ENCODE data around the gene RRP15.

Gene RRP15

DNA sequence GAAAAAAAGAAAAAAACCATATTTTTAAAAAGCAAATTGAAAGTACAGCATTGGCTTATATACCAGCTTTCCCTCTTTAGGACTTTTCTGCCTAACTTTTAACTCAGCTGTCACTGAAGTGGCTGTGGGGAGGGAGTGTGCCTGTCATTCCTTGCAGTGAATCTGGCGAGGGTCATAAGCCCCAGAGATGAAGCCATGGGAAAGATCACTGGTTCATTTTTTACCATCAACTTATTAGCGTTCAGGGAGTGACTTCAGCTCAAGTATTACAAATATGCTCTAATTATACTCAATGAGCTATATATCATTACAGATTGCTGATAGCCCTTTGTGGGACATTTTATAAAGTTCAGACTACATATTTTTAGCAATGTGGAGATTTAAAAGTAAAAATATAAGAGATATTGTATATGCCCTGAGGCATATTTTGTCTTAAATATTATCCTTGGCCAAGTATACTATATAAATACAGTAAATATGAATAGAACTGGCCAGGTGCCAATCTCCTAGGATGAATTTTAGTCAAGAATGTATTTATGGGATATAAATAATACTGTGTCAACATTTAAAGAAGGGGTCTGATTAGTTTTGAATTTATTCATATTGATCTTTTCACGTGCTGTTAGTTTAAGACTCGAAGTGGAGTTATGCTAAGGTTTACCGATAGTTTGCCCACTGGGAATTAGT lies 64.4 kb downstream of the RRP15 start:
- DNase-seq (ENCODE audit: insufficient read length, low spot score) (no peak), FAIRE-seq (peak; percentile 41)
- TF ChIP-seq, protein P1, sequence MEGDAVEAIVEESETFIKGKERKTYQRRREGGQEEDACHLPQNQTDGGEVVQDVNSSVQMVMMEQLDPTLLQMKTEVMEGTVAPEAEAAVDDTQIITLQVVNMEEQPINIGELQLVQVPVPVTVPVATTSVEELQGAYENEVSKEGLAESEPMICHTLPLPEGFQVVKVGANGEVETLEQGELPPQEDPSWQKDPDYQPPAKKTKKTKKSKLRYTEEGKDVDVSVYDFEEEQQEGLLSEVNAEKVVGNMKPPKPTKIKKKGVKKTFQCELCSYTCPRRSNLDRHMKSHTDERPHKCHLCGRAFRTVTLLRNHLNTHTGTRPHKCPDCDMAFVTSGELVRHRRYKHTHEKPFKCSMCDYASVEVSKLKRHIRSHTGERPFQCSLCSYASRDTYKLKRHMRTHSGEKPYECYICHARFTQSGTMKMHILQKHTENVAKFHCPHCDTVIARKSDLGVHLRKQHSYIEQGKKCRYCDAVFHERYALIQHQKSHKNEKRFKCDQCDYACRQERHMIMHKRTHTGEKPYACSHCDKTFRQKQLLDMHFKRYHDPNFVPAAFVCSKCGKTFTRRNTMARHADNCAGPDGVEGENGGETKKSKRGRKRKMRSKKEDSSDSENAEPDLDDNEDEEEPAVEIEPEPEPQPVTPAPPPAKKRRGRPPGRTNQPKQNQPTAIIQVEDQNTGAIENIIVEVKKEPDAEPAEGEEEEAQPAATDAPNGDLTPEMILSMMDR (IDR thresholded peaks at IDR 0.05; ENCODE audit: insufficient read depth, missing control alignments): no peak

DNA sequence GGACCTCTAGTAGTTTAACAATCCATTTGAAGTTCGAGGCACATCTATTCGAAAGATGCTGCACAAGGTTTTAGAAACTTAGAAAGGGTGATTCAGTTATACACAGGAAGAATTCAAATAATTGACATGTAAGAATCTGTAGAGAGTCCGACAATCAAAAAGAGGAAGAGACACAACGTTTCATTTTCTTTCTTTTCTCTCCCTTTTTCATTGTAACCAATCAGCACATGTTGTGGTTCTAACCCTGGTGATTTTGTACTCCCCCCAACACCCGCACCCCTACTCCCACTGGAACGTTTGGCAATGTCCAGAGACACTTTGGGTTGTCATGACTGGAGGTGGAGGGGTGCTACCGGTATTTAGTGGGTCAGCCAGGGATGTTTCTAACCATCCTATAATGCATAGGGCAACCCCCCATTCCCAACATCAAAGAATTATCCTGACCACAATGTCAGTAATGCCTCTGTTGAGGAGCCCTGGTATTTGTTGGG lies 65.0 kb downstream of the RRP15 start:
- DNase-seq (ENCODE audit: insufficient read length, low spot score) (no peak), FAIRE-seq (no peak)
- TF ChIP-seq, protein P1 (IDR thresholded peaks at IDR 0.05; ENCODE audit: insufficient read depth, missing control alignments): no peak

DNA sequence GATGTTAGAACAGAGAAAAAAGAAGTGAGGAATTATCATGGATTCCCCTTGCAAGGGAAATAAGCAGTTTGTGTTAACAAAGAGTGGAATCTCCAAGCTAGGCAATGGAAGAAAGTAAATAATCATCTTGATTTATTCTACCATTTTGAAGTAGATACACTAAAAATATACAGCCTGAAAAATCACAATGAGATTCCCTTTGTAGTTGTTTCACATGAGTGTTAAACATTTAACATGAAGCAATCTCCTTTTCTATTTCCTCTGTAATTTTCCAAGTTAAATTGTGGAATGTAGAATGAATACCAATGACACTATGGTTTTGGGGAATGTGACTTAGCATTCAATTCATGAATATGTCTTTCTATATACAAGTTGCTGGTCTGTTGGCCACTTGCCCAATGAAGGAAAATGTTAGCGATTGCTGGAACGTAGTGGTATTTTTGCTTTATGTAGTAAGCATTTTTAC lies 65.7 kb downstream of the RRP15 start:
- FAIRE-seq (no peak), DNase-seq (ENCODE audit: insufficient read length, low spot score) (no peak)
- TF ChIP-seq, protein P1 (IDR thresholded peaks at IDR 0.05; ENCODE audit: insufficient read depth, missing control alignments): no peak

DNA sequence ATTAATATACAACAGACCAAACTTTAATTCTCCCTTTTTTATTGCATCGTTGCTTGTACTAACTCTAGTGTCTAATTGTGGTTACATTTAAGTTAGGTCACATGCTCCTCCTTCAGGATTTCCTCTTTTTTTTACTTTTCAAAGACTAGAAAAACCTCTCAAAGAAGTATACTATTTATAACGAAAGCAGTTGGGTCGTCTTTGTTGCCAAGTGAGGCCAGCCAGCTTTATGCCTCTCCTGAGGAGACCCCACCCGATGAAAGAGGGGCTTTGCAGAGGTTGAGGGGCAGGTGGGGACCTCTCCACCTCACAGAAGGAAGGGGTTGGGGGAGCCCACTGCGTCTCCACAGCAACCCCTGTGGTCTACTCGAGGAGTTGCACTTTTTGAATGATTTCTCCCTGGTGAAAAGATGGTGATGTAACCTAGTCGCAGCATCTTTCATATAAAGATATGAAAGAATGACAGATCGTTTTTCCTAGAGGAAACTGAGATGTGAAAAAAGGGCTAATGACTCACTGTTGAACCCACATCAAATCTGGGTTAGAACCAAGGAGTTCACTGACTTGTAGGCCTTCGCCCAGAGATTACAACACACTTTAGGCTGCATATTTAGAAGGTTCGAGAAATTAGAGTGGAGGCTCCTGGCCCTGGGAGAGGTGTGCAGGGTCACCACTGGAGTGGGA lies 66.4 kb downstream of the RRP15 start:
- FAIRE-seq (no peak), DNase-seq (ENCODE audit: insufficient read length, low spot score) (no peak)
- TF ChIP-seq, protein P1 (IDR thresholded peaks at IDR 0.05; ENCODE audit: insufficient read depth, missing control alignments): no peak

DNA sequence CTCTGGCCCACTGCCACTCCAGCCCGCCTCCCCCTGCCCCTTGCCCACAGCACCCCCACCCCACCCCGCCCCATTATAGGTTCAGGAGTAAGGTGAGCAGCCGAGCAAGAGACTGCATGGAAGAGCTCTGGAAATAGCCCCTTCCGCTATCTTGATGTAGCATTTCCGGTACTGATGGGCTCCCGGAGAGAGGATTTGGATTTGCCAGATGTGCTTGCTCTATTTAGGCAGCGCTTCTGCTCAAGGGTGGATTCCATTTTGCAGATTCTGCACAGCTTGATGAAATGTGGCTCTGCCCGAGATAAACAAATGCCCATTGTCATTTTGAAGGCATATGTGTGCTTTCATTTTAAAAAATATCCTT lies 67.0 kb downstream of the RRP15 start:
- DNase-seq (ENCODE audit: insufficient read length, low spot score): no peak
- TF ChIP-seq, protein P1 (IDR thresholded peaks at IDR 0.05; ENCODE audit: insufficient read depth, missing control alignments): no peak
- FAIRE-seq: no peak

DNA sequence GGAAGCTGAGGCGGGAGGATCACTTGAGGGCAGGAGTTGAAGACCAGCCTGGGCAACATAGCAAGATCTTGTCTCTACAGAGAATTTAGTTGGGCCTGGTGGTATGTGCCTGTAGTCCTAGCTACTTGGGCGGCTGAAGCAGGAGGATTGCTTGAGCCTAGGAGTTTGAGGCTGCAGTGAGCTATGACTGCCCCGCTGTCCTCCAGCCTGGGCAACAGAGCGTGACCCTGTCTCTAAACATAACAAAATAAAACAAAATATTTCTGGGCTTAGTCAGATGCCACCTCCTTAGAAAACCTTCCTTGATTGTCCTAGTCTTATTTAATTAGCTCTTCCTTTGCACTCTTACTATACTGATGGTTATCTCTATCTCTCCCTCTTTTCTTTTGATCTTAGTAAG lies 68.6 kb downstream of the RRP15 start:
- DNase-seq (ENCODE audit: insufficient read length, low spot score): no peak
- no peak for FAIRE-seq

More for the DNA sequence above, 68.6 kb downstream of the RRP15 start:
- TF ChIP-seq, protein P1 (IDR thresholded peaks at IDR 0.05; ENCODE audit: insufficient read depth, missing control alignments): no peak
